A549 treated with AZD9567 at 1 μM for 4 hours (cell line): Measurements from ENCODE around the gene PPP2R2B. TPM values are rescaled to one million over a fixed set of nuclear protein-coding genes. Genes with fewer than 3 reads are reported as not detected.

ENCODE experiments used
- total RNA-seq: library from RNA; stranded (reverse); fragments of 200-300 nt; extraction: Qiagen RNA extraction; gene quantifications from 5 replicates; pipeline ENCODE4 v1.2.3, GENCODE V29; 2022; ENCODE audit not compliant: insufficient read depth

Gene PPP2R2B
- total RNA-seq: 0.06 to 0.13 TPM (median 0.09 TPM) in 3 of 5 replicates, not detected in the others

DNA sequence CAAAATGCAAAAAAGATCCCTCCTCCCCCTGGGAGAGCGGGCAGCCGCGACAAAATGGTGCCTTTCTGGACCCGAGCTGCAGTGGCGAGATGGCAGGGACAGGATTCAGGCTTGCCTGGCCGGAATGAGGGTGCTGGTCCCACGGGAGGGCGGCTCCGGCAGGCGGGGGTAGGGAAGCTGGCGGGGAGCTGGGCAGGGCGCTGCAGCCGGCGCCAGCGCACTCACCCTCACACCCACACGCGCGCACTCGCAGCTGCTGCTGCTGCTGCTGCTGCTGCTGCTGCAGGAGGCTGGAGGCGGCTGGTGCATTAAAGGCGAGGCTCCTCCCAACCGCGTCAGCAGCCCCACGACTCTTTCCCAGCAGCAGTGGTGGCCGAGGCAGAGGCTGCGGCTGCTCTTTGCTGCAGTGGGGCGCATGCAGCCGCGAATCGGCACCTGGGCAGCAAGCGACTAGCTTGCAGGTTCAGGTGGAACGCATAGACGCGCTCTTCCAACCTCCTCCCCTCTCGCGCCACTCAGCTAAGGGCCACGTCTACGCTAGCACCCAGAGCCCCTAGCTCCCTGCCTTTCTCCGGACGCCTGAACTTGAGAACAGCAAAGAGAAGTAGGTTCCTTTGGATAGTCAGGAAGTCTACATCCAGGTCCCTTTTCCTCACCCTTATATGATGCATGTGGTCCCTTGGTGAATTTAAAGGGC lies at the start of gene PPP2R2B:
Gene PPP2R2B (minus strand): TSS at position 282 of the 697 bp plus-strand sequence.

